Vagina (tissue), 2 donors: ENCODE measurements around the gene FBXO21.

Experiments used
- POLR2A ChIP-seq, 2 donors: fragments of 450-650 bp; IDR thresholded peaks; one replicate each; pipeline ENCODE4 v1.6.1; 2017; ENCODE audit warnings: antibody characterized with exemption in 2 of 2, mild to moderate bottlenecking in 2 of 2, moderate library complexity in 2 of 2
- TF ChIP-seq, protein P1 (sequence below), 3 experiments: fragments of 450-650 bp in 2 of 3; fragments of 200-600 bp in 1 of 3; sonication (generic) in 1 of 3; IDR thresholded peaks; one replicate each; pipeline ENCODE4 v1.5.1; 2017 to 2019; ENCODE audit warnings: antibody characterized with exemption in 3 of 3, mild to moderate bottlenecking in 2 of 3, moderate library complexity in 2 of 3

DNA sequence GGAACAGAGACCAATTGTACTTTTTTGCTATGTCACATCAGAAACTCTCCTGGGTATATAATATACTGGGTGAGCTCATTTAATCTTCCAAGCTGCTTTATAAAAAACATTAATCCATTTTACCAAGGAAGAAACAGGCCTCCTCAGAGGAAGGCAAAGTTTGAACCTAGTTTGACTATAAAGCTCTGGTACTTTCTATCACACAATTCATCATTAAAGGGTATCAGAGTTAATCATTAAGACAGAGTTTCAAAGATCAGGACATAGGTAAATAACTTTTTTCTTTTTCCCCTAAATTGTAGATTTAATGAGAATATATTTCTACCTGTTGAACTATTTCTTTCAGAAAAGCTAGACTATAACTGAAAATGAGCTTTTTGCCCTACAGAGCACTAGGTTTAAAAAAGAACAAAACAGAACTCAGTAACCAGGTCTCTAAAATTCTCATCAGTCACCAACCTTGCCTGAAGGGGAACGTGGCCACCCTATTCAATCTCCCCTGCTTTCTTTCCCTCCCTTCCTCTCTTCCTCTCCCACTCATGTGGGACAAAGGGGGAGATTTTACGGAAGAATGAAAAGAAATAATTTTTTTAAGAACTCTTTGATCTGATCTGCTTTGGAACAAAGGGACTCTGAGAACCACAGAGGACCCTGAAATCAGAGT lies 18.6 kb downstream of the FBXO21 start:
- TF ChIP-seq, protein P1, sequence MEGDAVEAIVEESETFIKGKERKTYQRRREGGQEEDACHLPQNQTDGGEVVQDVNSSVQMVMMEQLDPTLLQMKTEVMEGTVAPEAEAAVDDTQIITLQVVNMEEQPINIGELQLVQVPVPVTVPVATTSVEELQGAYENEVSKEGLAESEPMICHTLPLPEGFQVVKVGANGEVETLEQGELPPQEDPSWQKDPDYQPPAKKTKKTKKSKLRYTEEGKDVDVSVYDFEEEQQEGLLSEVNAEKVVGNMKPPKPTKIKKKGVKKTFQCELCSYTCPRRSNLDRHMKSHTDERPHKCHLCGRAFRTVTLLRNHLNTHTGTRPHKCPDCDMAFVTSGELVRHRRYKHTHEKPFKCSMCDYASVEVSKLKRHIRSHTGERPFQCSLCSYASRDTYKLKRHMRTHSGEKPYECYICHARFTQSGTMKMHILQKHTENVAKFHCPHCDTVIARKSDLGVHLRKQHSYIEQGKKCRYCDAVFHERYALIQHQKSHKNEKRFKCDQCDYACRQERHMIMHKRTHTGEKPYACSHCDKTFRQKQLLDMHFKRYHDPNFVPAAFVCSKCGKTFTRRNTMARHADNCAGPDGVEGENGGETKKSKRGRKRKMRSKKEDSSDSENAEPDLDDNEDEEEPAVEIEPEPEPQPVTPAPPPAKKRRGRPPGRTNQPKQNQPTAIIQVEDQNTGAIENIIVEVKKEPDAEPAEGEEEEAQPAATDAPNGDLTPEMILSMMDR (IDR thresholded peaks at IDR 0.05): no peak
- no peak for TF ChIP-seq POLR2A (IDR thresholded peaks at IDR 0.05)
